Measurements from ENCODE around the gene PTPRM.

DNA sequence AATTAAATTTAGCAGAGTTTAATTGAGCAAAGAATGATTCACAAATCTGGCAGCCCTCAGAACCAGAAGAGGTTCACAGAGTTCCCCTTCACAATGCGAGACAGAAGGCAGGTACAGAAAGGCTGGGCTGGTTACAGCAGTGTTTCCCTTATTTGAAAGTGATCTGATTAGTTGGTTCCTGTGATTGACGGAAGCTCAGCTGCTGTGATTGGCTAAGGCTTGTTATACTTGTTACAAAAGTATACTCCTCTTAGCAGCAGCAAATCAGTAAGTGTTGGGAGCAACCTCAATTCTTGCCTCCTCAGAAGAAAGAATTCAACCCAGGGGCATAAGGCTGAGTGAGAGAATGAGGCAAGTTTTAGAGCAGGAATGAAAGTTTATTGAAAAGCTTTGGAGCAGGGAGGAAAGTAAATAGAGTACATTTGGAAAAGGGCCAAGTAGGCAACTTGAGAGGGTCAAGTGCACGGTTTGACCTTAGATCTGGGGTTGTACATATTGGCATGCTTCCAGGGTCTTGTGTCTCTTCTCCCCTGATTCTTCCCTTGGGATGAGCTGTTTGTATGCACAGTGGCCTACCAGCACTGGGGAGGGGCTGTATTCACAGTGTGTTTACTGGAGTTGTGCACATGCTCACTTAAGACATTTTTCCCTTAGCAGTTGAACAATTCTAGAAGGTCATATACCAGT lies 610.4 kb downstream of the PTPRM start:
- TF ChIP-seq POLR2A (IDR thresholded peaks at IDR 0.05), result no peak
- TF ChIP-seq, protein P1, sequence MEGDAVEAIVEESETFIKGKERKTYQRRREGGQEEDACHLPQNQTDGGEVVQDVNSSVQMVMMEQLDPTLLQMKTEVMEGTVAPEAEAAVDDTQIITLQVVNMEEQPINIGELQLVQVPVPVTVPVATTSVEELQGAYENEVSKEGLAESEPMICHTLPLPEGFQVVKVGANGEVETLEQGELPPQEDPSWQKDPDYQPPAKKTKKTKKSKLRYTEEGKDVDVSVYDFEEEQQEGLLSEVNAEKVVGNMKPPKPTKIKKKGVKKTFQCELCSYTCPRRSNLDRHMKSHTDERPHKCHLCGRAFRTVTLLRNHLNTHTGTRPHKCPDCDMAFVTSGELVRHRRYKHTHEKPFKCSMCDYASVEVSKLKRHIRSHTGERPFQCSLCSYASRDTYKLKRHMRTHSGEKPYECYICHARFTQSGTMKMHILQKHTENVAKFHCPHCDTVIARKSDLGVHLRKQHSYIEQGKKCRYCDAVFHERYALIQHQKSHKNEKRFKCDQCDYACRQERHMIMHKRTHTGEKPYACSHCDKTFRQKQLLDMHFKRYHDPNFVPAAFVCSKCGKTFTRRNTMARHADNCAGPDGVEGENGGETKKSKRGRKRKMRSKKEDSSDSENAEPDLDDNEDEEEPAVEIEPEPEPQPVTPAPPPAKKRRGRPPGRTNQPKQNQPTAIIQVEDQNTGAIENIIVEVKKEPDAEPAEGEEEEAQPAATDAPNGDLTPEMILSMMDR (IDR thresholded peaks at IDR 0.05), result no peak
